Nephron (organoid): ENCODE measurements around the gene LMX1A.
A peak's percentile ranks its signal among the peaks of the same experiment; 100 is the strongest.

Experiments used
- H3K27ac Mint-ChIP-seq, 3 experiments: 2 replicates each; pipeline ENCODE4 v1.8.0; 2020; ENCODE audit warnings: mixed read lengths in 3 of 3, mild to moderate bottlenecking in 2 of 3, moderate library complexity in 1 of 3
- H3K27me3 Mint-ChIP-seq: 2 replicates; pipeline ENCODE4 v1.8.0; 2021; ENCODE audit warnings: low read depth, mild to moderate bottlenecking, moderate library complexity, mixed read lengths
- H3K36me3 Mint-ChIP-seq: 2 replicates; pipeline ENCODE4 v1.8.0; 2020; ENCODE audit warnings: low read depth, mixed read lengths
- H3K4me1 Mint-ChIP-seq: 2 replicates; pipeline ENCODE4 v1.8.0; 2020; ENCODE audit warnings: mixed read lengths
- H3K4me3 Mint-ChIP-seq, 3 experiments: 2 replicates each; pipeline ENCODE4 v1.8.0; 2020; ENCODE audit warnings: mild to moderate bottlenecking in 3 of 3, mixed read lengths in 3 of 3, moderate library complexity in 2 of 3
- H3K9me3 Mint-ChIP-seq: 2 replicates; pipeline ENCODE4 v1.8.0; 2020; ENCODE audit warnings: mixed read lengths
- CTCF ChIP-seq, 3 experiments: fragments of 200-600 bp; sonication (generic); IDR thresholded peaks; one replicate each; pipeline ENCODE4 v1.5.0; 2021; ENCODE audit warnings: antibody characterized with exemption in 3 of 3; ENCODE audit not compliant: unreplicated experiment in 3 of 3

LMX1A gene

GRCh38 chr1:165355977-165356811 lies at the start of gene LMX1A:
TSS of gene LMX1A (minus strand) at chr1:165356715. CDS start at chr1:165355559, 1,156 bp downstream.
- Mint-ChIP-seq H3K4me3 (peak within 1 kb of the TSS; percentile 75 to 80 (median 77)), H3K27me3 (peaks cover 98% of the 10 kb centered on the region), H3K9me3 (no peaks in the 10 kb centered on the region), H3K4me1 (peaks cover 42% of the 10 kb centered on the region), H3K27ac (no peak within 1 kb of the TSS), H3K36me3 (no peaks in the 10 kb centered on the region)
- no peak for TF ChIP-seq CTCF (IDR thresholded peaks at IDR 0.05; ENCODE audit: unreplicated experiment in 3 of 3)

- H3K27me3 Mint-ChIP-seq = peaks cover 5% of the 10 kb centered on the region
- H3K4me3 Mint-ChIP-seq = no peak overlapping the region
- no peak overlapping the region for H3K27ac Mint-ChIP-seq
- no peaks in the 10 kb centered on the region for H3K36me3 Mint-ChIP-seq
- H3K9me3 Mint-ChIP-seq = no peaks in the 10 kb centered on the region
- H3K4me1 Mint-ChIP-seq = no peaks in the 10 kb centered on the region
- peak; percentile 60 to 76 (median 71) for TF ChIP-seq CTCF (IDR thresholded peaks at IDR 0.05; ENCODE audit: unreplicated experiment in 3 of 3)
Observed at GRCh38 chr1:165403835-165404482, 47.4 kb upstream of the LMX1A start.

GRCh38 chr1:165402517-165403111 lies 46.1 kb upstream of the LMX1A start:
- Mint-ChIP-seq H3K36me3 (no peaks in the 10 kb centered on the region), H3K27ac (no peak overlapping the region), H3K9me3 (no peaks in the 10 kb centered on the region), H3K4me3 (no peak overlapping the region), H3K27me3 (peaks cover 5% of the 10 kb centered on the region), H3K4me1 (no peaks in the 10 kb centered on the region)
- TF ChIP-seq CTCF (IDR thresholded peaks at IDR 0.05; ENCODE audit: unreplicated experiment in 3 of 3) = no peak

- Mint-ChIP-seq H3K36me3 (no peaks in the 10 kb centered on the region), H3K4me3 (no peak overlapping the region), H3K27me3 (peaks cover 11% of the 10 kb centered on the region), H3K9me3 (no peaks in the 10 kb centered on the region), H3K4me1 (peaks cover 23% of the 10 kb centered on the region), H3K27ac (no peak overlapping the region)
- no peak for TF ChIP-seq CTCF (IDR thresholded peaks at IDR 0.05; ENCODE audit: unreplicated experiment in 3 of 3)
Observed at GRCh38 chr1:165397944-165398343, 41.4 kb upstream of the LMX1A start.

GRCh38 chr1:165395901-165396300 lies 39.4 kb upstream of the LMX1A start:
- H3K27me3 Mint-ChIP-seq = peaks cover 23% of the 10 kb centered on the region
- no peak overlapping the region for H3K4me3 Mint-ChIP-seq

More at GRCh38 chr1:165395901-165396300, 39.4 kb upstream of the LMX1A start:
- H3K9me3 Mint-ChIP-seq = no peaks in the 10 kb centered on the region
- peaks cover 28% of the 10 kb centered on the region for H3K4me1 Mint-ChIP-seq
- H3K36me3 Mint-ChIP-seq = no peaks in the 10 kb centered on the region
- no peak for TF ChIP-seq CTCF (IDR thresholded peaks at IDR 0.05; ENCODE audit: unreplicated experiment in 3 of 3)
- no peak overlapping the region for H3K27ac Mint-ChIP-seq
